CD4-positive, alpha-beta T cell treated with Interleukin-2 at 100 ng/mL for 4 hours (primary cell): ENCODE measurements around the gene AMOT.

Experiments used
- DNase-seq: peaks from one replicate; pipeline ENCODE4 v3.0.0-alpha.2; 2020; ENCODE audit warnings: low spot score

The AMOT gene

DNA sequence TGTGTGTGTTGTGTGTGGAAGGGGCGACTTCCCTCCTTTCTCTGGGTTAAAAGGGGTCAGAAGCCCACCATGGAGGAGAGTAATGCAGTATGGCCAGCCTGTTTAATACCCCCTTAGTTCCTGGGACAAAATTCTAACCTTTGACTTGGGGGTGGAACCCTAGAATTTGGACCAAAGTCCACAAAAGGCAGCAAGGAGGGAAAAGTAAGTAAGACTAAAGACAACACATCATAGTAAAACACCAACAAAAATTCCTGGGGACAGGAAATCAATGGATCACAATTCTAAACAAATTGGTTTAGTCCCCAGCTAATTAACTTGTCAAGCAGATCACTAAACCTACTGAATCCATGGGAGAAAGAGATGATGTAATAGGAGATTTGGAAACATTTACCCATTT lies 3.1 kb downstream of the AMOT start:
- no peak for DNase-seq

DNA sequence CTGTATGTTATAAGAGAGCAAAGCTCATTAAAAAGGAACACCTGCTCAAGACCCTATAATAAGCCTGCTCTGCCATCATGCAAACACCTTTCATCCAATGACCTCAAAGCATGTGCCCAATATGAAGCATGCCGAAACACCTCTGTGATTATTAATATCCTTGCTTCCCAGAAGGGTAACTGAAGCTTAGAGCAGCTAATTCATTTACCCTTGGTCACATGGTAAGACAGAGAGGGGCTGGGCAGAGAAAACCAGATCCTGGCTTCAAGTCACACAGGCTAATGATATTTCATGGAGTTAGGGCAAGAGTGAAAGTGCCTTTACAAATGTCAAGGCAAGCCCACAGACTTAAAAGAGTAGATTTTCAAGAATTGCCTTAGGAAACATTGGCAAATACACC lies 5.6 kb downstream of the AMOT start:
- no peak for DNase-seq

DNA sequence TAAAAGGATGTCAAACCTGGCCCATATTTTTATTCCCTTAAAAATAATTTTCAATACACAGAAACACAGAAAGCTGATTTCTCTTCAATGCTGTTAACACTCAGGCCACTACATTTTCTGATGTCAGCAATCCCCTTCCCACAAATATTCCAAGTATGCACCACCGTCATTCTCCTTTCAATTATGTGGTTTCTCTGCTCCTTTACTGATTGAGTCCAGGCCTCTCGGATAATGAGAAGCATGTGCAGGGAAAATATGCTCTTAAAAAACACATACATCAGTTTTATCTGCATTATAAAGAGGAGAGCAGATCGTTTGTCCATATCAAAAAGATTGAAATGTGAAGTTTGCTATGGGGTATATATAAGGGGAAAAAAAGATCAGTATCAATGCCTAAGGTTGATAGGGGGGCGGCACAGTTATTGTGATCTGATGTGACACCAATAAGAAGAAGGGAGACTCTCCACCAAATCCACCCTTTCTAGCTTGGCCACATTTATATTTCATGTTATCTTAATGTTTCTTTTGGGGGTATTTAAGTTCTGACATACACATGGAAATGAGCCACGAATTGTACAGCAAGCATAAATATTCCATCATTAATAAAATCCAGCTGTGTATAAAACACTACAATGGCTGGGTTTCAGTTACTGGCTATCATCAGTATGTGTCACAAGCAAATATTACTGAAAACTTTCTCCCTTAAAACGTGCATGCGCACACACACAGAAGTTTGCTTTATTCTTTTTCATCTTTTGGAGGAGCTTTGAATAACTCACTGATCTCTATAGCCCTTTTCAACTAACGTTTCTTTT lies 6.4 kb downstream of the AMOT start:
- no peak for DNase-seq

DNA sequence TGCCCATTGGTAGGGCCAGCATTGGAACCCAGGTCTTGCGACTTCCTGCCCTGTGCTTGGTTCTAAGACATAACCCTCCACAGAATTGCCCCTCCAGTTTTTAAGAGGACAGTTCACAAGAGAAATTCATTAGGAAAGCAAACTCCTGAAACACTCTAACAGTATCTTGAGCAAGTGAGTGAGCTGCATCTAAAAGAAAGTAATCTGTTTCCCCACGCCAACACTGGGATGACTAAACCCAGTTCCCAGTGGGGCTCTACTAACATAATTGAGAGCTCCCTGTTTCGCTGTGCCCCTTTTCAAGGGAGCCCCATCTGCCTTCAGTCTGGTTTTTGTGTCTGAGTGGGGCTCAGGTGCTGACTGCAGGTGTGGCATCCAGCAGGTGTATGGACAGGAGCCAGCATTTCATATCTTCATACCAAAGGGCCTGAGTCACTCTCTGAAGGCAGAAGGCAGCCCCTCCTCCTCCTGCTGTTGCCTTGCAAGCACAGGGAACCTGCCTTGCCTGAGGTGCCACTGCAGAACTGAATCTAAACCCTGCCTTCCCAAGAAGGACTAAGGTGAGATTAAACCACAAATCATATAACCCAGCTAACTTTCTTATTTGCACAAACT lies 8.0 kb downstream of the AMOT start:
- DNase-seq, result no peak

DNA sequence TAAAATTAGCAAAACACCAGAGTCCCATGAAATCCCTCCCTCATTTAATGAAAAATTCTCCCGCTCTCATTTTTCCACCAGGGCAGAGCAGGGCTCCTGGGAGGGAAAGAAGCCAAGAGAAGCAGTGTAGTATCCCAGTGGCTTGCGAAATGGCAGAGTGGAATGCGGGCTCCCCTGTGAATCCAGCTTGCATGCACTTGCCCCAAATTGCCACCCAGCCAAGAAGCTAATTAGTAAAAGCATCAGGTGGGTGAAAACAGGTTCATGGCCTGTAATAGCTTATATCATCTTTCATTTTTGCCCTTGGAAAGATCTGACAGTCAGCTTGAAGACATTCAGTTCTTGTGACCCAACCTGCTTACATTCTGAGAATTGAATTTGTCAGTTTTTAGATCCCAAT lies 10.1 kb downstream of the AMOT start:
- DNase-seq, result no peak

DNA sequence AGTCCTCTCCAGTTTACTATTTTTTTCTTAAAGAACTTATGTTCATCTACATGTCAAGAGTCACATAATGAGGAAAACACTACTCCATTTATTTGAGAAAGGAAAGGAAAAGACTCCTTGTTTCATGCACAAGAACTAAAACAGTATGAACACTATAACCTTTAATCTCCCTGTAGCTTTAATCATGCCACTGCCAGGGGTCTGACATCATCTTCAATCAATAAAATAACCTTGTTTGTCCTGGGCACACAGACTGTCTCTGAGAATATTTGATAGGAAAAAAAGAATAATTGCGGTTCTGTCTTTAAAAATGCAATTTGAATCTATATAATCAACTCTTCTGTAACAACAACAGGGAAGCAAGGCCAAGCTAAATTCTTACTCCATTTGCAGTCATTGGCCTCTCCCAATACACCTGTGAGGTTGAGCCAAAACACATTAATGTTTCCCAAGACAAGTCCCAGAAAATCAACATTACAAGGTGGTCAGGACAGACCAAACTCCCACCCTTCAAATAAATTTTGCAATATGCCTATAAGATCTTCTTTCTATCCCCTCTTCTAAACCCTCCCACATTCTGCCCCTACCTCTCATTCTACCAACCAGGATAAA lies 13.2 kb downstream of the AMOT start:
- no peak for DNase-seq

DNA sequence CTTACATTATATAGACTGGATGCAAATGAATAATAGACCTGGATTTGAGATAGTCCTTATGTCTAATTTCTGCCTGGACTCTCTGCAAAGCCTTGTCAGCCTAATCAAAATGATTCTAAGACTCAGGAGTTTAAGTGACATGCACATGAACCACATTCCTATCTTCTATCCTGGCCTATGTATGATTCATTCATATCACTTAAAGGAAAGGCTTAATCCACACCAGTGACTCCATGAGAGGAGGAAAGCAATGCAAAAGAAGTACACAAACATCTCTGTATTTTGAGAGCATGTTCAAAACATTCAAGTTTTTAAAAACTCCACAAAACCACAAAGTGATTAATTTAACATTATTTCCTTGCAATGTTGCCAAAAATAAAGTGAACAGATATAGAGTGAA lies 14.6 kb downstream of the AMOT start:
- DNase-seq, result no peak

DNA sequence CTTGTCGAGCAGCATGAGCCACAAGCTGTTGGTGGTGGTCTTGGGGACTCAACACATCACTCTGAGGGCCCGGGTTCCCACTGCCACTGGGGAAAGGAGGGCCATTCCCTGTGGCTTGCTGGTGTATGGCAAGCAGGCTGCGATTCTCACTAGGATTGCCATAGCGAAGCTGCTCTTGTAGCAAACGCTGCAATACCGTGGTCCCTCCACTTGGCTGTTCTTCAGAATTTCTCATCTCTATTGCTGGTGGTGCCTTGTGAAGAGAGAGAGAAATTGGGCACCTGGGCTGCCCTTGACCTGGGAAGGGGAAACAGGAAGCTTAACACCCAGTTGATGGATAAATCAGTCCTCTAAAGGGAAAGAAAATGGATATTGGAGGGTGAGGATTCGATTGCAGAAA lies 17.7 kb downstream of the AMOT start:
- DNase-seq, result no peak

DNA sequence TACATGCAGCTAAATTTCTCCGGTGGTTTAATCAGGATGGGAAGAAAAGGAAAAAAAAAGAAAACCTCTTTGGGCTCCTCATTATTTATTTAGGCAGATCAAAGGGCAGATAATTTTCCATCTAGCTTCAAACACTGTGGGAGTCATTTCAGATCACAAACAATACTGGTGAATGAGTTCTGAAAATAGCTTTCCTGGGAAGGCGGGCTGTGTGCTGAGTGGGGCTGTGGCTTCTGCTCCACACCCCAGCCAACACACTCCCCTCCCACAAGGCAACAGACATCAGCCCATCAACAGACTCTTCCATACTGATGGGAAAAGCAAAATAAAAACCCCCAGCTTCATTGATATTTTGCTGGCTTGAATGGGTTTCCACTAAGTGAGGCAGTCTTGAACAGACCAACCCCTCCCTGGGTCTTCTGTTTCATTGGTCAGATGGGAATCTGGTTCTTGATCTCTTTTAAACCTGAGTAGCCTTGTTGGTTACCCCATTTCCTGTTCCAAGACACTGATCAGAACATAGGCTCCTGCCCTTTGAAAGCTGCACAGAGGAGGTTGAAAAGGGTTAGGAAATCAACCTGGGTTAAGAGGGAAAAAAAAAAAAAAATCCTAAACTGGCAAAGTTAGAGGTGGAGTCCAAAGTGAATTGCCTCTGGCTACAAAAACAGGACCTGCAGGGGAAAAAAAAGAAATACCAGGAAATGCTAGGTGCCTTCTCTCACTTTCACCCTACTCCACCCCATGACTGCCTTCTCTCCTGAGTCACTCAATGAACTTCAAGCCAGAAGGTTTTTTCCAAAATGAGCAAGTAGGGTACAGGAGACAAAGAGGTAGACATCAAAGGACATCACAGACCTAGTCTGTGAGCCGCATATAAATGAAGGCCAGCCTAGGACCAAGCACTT lies 20.0 kb downstream of the AMOT start:
- no peak for DNase-seq

DNA sequence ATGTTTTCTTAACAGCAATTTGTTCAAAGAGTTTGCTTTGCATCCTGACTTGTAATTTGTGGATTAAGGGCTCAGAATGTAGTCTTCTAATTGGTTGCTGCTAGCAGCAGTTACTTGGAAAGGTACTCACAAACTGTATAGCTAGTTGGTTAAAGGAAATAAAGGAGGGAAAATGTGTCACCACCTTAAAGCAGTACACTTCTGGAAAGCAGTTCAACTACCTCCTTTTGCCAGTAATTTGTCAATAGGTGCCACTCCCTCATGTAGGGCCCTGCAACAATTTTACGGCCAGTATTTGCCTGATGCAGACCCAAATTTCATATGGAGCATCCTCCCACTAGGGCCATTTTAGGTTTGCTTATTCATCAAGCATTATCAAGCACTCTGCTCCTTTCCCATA lies 20.8 kb downstream of the AMOT start:
- no peak for DNase-seq

DNA sequence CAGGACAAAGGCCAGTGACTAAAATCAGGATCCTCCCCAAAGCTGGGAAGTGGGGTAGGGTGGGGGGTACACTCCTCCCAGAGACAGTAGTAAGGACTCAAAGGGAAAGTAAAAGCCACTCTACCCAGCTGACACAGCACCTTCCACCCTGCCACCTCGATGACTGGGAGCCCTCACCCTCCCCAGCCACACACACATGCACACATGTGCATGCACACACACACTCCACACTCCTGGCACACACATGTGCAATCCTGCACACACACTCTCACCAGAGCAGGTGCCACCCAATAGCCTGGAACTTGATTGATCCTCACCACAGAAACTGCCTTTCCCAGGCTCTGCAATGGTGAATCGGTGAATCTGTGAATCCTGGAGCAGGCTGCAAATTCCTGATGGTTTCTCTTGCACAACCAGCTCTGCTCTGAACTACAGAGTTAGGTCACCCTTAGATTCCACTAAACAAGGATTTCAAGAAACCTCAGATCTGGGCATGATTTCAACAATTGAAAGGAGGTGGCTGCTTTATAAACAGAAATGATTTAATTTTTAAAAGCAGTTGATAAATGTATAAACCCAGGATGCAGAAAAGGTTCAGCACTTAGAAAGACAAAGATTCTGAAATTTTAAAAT lies 21.5 kb downstream of the AMOT start:
- no peak for DNase-seq

DNA sequence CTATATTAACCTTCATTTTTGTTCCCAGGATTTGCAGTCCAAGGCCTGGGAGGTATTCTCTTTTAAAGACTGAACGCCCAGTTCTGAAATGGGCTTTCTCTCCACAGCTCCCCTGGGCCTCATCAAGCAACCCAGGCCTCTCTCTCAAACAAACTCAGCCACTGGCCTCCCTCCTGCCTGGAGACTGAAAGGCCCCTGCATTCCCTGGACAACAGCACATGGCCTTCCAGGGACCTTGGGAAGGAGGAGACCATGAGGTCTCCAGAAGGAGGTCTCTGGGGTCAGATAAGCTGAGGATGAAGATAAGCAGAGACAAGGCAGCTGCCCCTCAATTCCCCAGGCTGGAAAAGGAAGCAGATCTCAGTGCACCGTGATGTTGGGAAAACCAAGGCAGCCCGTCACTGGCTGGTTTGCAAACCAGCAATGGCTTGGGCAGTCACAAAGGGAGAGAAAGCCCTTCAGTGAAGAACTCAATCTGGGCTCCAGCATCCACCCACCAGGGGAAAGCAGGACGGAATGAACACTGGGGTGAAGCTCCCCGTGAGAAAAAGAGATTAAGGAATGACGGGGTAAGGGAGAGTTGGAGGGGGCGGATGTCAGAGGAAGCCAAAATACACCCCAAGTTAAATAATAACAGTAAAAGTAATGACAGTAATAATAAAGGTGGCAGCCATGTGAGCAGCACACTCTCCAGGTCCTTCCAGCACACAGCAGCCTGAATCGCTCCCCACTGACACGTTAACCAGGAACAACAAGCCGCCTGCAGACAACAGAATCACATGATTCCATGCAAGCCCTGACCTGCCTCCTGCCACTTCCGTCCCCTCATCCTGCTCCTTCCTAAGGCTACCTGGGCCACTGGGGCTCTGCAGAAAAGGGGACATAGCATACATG lies 22.3 kb downstream of the AMOT start:
- no peak for DNase-seq

DNA sequence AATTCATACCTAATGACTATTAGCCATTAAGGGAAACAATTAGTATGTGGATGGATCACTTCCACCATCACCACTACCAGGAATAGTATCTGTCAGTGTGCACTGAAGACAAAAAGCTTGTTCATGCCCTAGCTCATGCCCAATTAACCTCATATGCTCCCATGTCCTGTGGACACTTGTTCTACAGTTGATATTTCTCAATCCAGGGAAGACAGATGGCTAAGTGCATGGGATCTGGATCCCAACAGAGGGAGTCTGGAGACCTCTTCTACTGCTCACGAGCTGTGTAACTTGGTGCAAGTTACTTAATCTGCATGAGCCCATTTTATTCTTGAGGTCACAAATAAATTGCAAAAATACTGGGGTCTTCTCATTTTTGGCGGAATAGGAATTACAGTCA lies 23.7 kb downstream of the AMOT start:
- DNase-seq, result no peak

DNA sequence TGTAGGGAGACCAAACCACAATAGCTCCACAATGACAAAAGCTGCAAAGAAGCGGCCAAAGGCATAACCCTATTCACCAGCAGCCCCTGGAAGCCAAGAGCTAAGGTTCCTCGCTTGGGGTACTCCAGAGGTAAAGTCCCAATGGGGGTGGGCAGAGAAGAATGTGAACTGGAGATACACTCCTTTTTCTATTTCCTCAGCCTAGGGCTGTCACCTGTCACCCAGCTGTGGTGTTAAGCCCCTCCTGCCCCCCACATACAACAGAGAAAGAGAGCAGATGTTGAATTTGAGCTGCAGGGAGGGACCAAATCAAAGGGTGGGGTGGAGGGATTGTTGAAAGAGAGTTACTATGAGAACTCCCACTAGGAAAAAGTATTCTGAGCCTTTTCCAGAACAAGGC lies 26.1 kb downstream of the AMOT start:
- DNase-seq, result no peak

DNA sequence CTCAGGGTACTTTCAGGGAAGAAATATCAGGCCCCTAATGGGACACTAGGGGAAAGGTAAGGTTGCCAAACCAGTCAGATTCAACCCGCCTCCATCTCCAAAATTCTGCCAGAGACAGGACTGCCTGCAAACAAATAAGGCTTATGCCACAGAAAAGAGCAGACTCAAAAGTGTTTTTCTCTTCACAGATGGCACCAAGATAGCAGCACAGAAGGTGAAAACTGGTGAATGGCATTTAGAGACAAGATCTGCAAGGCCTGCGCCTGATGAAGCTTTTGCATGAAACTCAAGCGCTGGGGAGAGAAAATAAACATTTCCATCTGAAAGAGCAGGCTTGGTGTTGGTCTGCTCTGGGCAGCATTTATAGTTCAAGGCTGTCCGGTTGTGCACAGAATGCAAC lies 27.9 kb downstream of the AMOT start:
- DNase-seq, result no peak

DNA sequence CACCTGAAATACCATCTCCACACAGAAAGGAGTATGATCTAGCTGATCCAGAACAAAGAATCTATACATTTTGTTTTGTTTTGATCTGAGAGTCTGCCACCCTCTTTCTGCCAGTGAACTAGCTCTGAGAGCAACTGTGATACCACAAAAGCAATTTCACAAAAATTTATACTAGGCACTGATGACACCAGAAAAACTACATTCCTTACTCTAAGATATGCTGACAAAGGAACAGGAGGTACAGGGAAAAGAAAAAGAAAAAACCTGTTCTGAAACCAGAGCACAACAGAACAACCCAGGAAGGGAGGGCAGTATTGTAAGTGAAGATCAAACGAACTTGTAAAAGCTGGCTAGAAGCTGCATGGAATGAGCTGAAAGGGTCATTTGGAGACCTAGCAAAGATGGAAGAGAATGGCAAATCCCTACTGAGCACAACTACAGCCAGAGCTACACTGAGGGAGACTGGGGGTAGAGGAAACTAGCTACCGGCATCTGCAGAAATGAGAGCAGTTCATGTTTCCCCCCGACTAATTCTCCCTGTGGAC lies 31.9 kb downstream of the AMOT start:
- no peak for DNase-seq

DNA sequence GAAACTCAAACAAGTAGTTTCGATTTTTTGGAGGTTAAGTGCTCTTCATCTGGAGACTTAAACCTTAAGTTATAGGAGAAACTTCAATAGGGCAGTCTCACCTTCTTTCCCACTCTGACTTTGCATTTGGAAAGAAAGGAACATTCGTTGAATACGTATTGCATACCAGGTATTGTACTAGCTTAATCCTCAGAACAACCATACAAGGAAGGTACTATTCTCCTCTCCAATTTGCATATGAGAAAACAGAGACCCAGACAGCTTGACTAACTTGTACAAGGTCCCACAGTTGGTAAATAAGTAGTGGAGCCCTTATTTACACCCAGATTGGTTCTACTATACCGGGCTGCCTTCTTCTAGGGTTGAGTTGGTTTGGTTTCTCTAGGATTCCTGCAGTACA lies 32.6 kb downstream of the AMOT start:
- DNase-seq, result no peak

DNA sequence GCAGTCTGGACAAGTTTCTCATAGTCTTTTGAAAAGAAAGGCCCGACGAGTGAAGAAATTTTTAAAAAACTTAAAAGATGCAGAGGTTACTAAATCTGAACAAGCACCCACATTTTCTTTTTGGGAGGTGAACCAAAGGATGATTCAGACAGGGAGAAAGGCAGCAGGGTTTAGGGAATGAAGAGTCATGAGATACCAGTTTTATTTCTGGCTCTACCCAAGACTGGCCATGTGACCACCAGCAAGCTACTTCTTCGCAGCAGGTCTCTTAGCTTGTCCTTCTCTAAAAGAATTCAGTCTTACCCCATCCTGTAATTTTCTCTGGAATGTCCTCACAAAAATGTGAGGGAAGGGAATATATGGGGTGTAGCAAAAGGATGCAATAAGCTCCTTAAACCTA lies 37.6 kb downstream of the AMOT start:
- no peak for DNase-seq

DNA sequence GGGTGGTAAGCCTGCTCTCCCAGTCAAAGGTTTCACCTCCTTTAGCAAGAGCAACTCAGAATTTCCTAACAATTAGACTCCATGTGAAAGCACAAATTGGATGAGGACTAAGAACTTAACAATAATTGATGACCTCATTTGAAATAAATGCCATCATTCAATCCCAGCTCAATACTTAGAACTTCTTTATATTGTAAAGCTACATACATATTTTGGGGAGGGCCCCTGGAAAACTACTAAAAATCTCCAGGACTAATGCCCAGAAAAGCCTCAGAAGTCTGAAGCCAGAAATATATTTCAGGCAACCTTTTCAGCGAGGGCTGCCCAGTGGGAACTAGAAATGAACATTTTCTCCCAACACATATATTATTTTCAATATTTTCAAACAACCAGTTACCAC lies 38.1 kb downstream of the AMOT start:
- DNase-seq, result no peak

DNA sequence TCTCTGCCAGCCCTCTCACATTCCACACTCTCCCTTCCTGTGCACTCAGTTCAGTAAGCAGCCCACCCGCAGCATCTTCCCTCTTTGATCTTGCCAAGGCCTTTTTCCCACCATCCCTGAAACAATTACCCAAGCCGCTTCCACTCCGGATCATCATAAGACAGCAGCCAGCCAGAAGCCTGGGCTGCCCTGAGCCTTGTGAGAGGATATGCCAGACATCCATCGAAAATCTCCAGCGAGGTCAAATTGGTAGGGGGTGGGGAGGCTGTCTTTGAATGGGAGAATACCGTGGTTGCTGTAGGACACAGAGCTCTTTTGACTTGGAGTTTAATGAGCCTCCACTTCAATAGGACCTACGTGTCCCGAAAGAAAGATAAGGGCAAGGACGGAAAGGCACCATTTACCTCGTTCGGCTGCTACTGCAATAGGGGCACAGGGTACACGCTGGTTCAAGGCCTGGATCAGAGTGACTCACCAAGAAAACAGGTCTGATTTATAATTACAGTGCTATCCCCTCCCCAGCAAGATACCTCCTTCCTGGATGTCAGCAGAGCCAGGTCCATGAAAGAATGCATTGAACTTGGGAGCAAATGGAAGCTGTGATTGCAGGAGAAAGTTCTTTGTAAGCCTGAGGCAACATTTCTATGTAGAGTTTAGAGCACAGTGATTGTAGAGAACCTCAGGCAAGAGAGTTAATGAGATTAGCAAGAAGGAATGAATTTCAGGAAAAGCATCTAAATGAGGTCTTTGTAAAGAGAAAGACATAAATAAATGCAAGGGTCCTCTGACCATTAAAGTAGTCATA lies 39.5 kb downstream of the AMOT start:
- no peak for DNase-seq
